ENCODE results near the gene MYBPC1. TPM values are rescaled to one million over a fixed set of nuclear protein-coding genes. Genes with fewer than 3 reads are reported as not detected.

Gene MYBPC1
- total and polyA plus RNA-seq, 2 experiments from 2014 or later = 0.18 TPM; not detected in 1

- no peaks in the 10 kb centered on the region for H3F3A ChIP-seq (replicated peaks; ENCODE audit: low read depth)
- H3K36me3 Mint-ChIP-seq (ENCODE audit: low read depth) = no peaks in the 10 kb centered on the region
- no peak overlapping the region for H3K4me3 Mint-ChIP-seq
- H4K20me1 ChIP-seq (replicated peaks; ENCODE audit: insufficient read depth) = no peaks in the 10 kb centered on the region
- no peak overlapping the region for H3K4me3 ChIP-seq
- H3K36me3 ChIP-seq (ENCODE audit: insufficient read depth) = no peaks in the 10 kb centered on the region
- peaks cover 5% of the 10 kb centered on the region for H3K27me3 Mint-ChIP-seq (ENCODE audit: insufficient read depth, low read depth, poor library complexity)
- H3K4me1 ChIP-seq (ENCODE audit: insufficient read depth) = 0 out of 2 replicates have a peak, but pooled peaks cover 6% of the 10 kb centered on the region
- no peaks in the 10 kb centered on the region for H3K9me3 Mint-ChIP-seq
- DNase-seq (ENCODE audit: low spot score) = peak; percentile 4
- no peak overlapping the region for H2AFZ ChIP-seq
- TF ChIP-seq CREB1 (CRISPR knock-in tag; IDR thresholded peaks at IDR 0.05; ENCODE audit: low read depth) (no peak), STAT1 (IDR thresholded peaks at IDR 0.05; ENCODE audit: unreplicated experiment) (no peak), REST (IDR thresholded peaks at IDR 0.05; ENCODE audit: unreplicated experiment) (no peak), POLR2AphosphoS5 (IDR thresholded peaks at IDR 0.05; ENCODE audit: low read depth) (no peak), EZH2 (IDR thresholded peaks at IDR 0.05; ENCODE audit: low read depth, unreplicated experiment) (no peak), ZNF114 (CRISPR knock-in tag; IDR thresholded peaks at IDR 0.05) (no peak), EZH2phosphoT487 (IDR thresholded peaks at IDR 0.05; ENCODE audit: unreplicated experiment) (no peak), ZNF331 (CRISPR knock-in tag; IDR thresholded peaks at IDR 0.05; ENCODE audit: low read depth) (no peak), JUNB (IDR thresholded peaks at IDR 0.05; ENCODE audit: unreplicated experiment) (no peak), NANOG (IDR thresholded peaks at IDR 0.05; ENCODE audit: borderline replicate concordance) (no peak)
- TF ChIP-seq, protein P1, sequence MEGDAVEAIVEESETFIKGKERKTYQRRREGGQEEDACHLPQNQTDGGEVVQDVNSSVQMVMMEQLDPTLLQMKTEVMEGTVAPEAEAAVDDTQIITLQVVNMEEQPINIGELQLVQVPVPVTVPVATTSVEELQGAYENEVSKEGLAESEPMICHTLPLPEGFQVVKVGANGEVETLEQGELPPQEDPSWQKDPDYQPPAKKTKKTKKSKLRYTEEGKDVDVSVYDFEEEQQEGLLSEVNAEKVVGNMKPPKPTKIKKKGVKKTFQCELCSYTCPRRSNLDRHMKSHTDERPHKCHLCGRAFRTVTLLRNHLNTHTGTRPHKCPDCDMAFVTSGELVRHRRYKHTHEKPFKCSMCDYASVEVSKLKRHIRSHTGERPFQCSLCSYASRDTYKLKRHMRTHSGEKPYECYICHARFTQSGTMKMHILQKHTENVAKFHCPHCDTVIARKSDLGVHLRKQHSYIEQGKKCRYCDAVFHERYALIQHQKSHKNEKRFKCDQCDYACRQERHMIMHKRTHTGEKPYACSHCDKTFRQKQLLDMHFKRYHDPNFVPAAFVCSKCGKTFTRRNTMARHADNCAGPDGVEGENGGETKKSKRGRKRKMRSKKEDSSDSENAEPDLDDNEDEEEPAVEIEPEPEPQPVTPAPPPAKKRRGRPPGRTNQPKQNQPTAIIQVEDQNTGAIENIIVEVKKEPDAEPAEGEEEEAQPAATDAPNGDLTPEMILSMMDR (conservative IDR thresholded peaks at IDR 0.05; ENCODE audit: low read depth in 2 of 2) = no peak
- TF ChIP-seq, protein P2, sequence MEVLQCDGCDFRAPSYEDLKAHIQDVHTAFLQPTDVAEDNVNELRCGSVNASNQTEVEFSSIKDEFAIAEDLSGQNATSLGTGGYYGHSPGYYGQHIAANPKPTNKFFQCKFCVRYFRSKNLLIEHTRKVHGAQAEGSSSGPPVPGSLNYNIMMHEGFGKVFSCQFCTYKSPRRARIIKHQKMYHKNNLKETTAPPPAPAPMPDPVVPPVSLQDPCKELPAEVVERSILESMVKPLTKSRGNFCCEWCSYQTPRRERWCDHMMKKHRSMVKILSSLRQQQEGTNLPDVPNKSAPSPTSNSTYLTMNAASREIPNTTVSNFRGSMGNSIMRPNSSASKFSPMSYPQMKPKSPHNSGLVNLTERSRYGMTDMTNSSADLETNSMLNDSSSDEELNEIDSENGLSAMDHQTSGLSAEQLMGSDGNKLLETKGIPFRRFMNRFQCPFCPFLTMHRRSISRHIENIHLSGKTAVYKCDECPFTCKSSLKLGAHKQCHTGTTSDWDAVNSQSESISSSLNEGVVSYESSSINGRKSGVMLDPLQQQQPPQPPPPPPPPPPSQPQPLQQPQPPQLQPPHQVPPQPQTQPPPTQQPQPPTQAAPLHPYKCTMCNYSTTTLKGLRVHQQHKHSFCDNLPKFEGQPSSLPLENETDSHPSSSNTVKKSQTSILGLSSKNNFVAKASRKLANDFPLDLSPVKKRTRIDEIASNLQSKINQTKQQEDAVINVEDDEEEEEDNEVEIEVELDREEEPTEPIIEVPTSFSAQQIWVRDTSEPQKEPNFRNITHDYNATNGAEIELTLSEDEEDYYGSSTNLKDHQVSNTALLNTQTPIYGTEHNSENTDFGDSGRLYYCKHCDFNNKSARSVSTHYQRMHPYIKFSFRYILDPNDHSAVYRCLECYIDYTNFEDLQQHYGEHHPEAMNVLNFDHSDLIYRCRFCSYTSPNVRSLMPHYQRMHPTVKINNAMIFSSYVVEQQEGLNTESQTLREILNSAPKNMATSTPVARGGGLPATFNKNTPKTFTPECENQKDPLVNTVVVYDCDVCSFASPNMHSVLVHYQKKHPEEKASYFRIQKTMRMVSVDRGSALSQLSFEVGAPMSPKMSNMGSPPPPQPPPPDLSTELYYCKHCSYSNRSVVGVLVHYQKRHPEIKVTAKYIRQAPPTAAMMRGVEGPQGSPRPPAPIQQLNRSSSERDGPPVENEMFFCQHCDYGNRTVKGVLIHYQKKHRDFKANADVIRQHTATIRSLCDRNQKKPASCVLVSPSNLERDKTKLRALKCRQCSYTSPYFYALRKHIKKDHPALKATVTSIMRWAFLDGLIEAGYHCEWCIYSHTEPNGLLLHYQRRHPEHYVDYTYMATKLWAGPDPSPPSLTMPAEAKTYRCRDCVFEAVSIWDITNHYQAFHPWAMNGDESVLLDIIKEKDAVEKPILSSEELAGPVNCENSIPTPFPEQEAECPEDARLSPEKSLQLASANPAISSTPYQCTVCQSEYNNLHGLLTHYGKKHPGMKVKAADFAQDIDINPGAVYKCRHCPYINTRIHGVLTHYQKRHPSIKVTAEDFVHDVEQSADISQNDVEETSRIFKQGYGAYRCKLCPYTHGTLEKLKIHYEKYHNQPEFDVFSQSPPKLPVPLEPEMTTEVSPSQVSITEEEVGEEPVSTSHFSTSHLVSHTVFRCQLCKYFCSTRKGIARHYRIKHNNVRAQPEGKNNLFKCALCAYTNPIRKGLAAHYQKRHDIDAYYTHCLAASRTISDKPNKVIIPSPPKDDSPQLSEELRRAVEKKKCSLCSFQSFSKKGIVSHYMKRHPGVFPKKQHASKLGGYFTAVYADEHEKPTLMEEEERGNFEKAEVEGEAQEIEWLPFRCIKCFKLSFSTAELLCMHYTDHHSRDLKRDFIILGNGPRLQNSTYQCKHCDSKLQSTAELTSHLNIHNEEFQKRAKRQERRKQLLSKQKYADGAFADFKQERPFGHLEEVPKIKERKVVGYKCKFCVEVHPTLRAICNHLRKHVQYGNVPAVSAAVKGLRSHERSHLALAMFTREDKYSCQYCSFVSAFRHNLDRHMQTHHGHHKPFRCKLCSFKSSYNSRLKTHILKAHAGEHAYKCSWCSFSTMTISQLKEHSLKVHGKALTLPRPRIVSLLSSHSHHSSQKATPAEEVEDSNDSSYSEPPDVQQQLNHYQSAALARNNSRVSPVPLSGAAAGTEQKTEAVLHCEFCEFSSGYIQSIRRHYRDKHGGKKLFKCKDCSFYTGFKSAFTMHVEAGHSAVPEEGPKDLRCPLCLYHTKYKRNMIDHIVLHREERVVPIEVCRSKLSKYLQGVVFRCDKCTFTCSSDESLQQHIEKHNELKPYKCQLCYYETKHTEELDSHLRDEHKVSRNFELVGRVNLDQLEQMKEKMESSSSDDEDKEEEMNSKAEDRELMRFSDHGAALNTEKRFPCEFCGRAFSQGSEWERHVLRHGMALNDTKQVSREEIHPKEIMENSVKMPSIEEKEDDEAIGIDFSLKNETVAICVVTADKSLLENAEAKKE (CRISPR knock-in tag; IDR thresholded peaks at IDR 0.05) = no peak
- TF ChIP-seq, protein P3, sequence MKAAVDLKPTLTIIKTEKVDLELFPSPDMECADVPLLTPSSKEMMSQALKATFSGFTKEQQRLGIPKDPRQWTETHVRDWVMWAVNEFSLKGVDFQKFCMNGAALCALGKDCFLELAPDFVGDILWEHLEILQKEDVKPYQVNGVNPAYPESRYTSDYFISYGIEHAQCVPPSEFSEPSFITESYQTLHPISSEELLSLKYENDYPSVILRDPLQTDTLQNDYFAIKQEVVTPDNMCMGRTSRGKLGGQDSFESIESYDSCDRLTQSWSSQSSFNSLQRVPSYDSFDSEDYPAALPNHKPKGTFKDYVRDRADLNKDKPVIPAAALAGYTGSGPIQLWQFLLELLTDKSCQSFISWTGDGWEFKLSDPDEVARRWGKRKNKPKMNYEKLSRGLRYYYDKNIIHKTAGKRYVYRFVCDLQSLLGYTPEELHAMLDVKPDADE (IDR thresholded peaks at IDR 0.05) = no peak
- no peak overlapping the region for H3K27ac Mint-ChIP-seq
- ATAC-seq = no peak
- no peaks in the 10 kb centered on the region for H3K9me2 ChIP-seq (ENCODE audit: insufficient read depth)
- H3K79me2 ChIP-seq (replicated peaks; ENCODE audit: insufficient read depth) = no peaks in the 10 kb centered on the region
- H3K4me2 ChIP-seq = no peak overlapping the region
- H3K27ac ChIP-seq (ENCODE audit: low read depth) = no peak overlapping the region
- peaks cover 16% of the 10 kb centered on the region; the same call in 2 of the 3 replicates for H3K4me1 Mint-ChIP-seq
- peaks cover 18% of the 10 kb centered on the region for H3K27me3 ChIP-seq (ENCODE audit: insufficient read depth)
Measured at GRCh38 chr12:101637936-101638335, 43.2 kb downstream of the MYBPC1 start.

Measured in GM23338 (cell line).